Measurements from ENCODE around the gene PDE6A.
"Not testable (repeated sequence)": the region's sequence is repeated elsewhere in the genome, so short reads cannot be mapped to it uniquely, and the experiment has no call there.

PDE6A gene

DNA sequence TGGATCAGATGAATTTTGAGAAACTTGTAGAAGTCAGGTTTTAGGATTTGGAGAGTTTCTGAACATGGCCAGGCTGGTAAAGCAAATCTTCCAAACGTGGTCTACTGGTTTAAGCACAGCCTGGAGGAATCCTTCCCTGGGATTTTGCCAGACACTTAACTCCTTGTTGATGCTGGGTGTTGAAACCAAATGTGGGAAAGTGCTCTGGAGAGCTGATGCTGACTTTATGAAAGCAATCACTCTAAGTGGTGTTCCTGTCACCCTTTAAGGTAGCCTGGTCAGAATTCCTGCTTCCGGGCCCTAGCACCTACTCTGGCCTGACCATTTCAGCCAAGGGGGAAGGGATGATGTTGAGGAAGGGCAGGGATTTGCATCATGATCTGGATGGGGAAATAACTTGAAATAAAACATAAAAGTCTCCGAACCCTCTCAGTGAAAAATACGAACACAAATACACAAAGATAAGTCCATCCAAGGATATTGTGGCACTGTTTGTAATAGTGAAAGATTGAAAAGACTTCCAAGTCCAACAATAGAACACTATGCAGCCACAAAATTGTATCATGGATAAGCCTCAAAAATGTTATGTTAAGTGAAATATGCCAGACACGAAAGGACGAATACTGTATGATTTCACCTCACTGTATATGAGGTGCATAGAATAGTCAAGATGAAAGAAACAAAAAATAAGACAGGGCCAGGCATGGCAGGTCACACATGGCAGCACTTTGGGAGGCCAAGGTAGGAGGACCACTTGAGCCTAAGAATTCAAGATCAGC lies 57.7 kb downstream of the PDE6A start:
- H3K27ac Mint-ChIP-seq: no peak overlapping the region
- no peaks in the 10 kb centered on the region for H3K9me3 Mint-ChIP-seq
- no peaks in the 10 kb centered on the region for H3K36me3 Mint-ChIP-seq (ENCODE audit: low read depth)
- H3K4me1 Mint-ChIP-seq (ENCODE audit: low read depth): no peaks in the 10 kb centered on the region
- H3K27me3 Mint-ChIP-seq: no peaks in the 10 kb centered on the region
- no peak overlapping the region for H3K4me3 Mint-ChIP-seq
- intact Hi-C loops (cut with micrococcal nuclease): no loop called here

DNA sequence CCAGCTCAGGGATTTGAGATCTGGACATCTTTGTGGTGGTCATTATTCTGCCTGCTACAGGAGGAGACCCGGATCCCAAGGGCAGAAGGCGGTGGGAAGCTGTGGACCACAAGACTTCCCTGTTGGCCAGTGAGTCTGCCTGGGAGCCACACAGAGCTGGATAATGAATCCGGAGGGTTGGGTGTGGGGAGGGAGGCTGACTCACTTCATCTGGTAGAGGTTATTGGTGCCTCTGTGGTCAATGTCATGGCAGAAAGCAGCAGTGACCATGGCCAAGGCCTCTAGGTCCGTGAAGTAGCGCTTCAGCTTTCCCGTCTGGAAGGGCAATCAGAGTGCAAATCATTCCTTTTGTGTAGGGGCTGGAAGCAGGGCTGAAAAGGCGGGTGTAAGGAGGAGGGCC lies 58.5 kb downstream of the PDE6A start:
- intact Hi-C loops (cut with micrococcal nuclease): no loop called here
- Mint-ChIP-seq H3K4me1 (ENCODE audit: low read depth) (no peaks in the 10 kb centered on the region), H3K27ac (no peak overlapping the region), H3K4me3 (no peak overlapping the region), H3K27me3 (no peaks in the 10 kb centered on the region), H3K9me3 (no peaks in the 10 kb centered on the region), H3K36me3 (ENCODE audit: low read depth) (no peaks in the 10 kb centered on the region)

DNA sequence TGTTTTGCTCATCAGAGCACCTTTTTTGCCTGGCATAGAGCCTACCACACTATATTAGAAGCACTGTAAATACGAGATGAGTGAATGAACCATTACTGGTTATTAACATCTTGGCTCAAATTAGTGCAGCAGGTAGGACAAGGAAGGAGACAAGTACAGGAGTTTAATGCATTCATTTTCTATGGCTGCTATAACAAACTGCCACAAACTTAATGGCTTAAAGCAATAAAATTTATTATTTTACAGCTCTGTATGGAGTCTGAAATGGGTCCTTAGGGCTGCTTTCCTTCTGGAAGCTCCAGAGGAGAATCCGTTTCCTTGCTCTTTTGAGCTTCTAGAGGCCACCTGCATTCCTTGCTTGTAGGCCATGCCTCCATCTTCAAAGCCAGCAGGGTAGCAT lies 59.1 kb downstream of the PDE6A start:
- no peak overlapping the region for H3K27ac Mint-ChIP-seq
- no peaks in the 10 kb centered on the region for H3K9me3 Mint-ChIP-seq
- H3K36me3 Mint-ChIP-seq (ENCODE audit: low read depth): no peaks in the 10 kb centered on the region
- H3K4me3 Mint-ChIP-seq: no peak overlapping the region
- intact Hi-C loops (cut with micrococcal nuclease): no loop called here
- no peaks in the 10 kb centered on the region for H3K4me1 Mint-ChIP-seq (ENCODE audit: low read depth)
- no peaks in the 10 kb centered on the region for H3K27me3 Mint-ChIP-seq

DNA sequence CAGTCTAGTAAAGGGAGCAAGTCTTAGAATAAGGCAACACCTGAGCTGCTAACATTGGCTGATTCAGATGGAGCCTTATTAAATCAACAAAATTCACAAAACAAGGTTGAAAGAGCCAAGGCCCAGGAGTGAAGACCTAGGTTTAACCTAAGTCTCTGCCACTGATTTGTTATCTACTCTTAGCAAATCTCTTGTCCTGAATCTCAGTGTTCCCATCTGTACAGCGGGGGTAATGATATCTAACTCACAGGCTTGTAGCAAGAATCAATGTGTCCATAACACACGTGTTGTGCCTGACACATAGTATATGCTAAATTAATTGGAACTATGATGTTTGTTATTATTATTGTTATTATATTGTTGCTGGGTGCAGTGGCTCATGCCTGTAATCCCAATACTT lies 61.0 kb downstream of the PDE6A start:
- intact Hi-C loops (cut with micrococcal nuclease): no loop called here
- no peaks in the 10 kb centered on the region for H3K36me3 Mint-ChIP-seq (ENCODE audit: low read depth)
- no peaks in the 10 kb centered on the region for H3K4me1 Mint-ChIP-seq (ENCODE audit: low read depth)
- no peaks in the 10 kb centered on the region for H3K27me3 Mint-ChIP-seq
- no peak overlapping the region for H3K27ac Mint-ChIP-seq
- no peaks in the 10 kb centered on the region for H3K9me3 Mint-ChIP-seq
- H3K4me3 Mint-ChIP-seq: no peak overlapping the region

DNA sequence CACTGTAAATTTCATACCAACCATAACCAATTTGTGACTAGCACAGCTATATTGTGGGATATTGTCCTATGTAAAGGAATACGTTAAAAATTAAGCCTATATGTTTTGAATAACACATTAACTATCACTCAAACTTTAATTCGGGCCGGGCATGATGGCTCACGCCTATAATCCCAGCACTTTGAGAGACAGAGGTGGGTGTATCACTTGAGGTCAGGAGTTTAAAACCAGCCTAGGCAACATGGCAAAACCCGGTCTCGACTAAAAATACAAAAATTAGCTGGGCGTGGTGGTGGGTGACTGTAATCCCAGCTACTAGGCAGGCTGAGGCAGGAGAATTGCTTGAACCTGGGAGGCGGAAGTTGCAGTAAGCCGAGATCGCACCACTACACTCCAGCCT lies 62.0 kb downstream of the PDE6A start:
- H3K27me3 Mint-ChIP-seq; H3K27ac Mint-ChIP-seq; H3K36me3 Mint-ChIP-seq (ENCODE audit: low read depth); intact Hi-C loops (cut with micrococcal nuclease); H3K4me1 Mint-ChIP-seq (ENCODE audit: low read depth); H3K9me3 Mint-ChIP-seq; H3K4me3 Mint-ChIP-seq: not testable (repeated sequence)

DNA sequence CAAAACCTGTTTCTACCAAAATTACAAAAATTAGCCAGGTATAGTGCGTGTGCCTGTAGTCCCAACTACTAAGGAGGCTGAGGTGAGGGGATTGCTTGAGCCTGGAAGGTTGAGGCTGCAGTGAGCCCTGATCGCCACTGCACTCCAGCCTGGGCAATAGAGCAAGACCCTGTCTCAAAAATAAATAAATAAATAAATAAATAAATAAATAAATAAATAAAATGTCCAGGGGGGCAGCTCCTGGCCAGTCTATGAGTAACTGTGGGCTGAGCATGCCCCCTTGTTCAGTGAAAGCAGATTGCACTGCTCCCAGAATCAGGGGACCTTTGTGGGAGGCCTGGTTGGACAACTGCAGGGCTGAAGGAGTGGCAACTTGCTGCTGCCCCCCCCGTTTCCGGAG lies 62.7 kb downstream of the PDE6A start:
- H3K27me3 Mint-ChIP-seq: no peaks in the 10 kb centered on the region
- H3K9me3 Mint-ChIP-seq: no peaks in the 10 kb centered on the region
- no peak overlapping the region for H3K4me3 Mint-ChIP-seq
- no peak overlapping the region for H3K27ac Mint-ChIP-seq
- no peaks in the 10 kb centered on the region for H3K36me3 Mint-ChIP-seq (ENCODE audit: low read depth)
- H3K4me1 Mint-ChIP-seq (ENCODE audit: low read depth): no peaks in the 10 kb centered on the region
- intact Hi-C loops (cut with micrococcal nuclease): no loop called here

DNA sequence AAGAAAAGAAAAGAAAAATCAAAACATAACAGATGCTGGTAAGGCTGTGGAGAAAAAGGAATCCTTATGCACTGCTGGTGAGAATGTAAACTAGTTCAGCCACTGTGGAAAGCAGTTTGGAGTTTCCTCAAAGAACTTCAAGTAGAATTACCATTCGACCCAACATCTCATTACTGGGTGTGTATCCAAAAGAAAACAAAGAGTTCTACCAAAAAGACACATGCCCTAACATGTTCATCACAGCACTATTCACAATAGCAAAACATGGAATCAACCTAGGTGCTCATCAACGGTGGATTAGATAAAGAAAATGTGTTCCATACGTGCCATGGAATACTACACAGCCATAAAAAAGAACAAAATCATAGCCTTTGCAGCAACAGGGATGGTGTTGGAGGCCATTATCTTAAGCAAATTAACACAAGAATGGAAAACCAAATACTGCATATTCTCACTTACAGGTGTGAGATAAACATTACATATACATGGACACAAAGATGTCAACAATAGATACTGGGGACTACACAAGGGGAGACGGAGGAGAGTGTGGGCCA lies 63.4 kb downstream of the PDE6A start:
- no peaks in the 10 kb centered on the region for H3K4me1 Mint-ChIP-seq (ENCODE audit: low read depth)
- intact Hi-C loops (cut with micrococcal nuclease): no loop called here
- no peaks in the 10 kb centered on the region for H3K9me3 Mint-ChIP-seq
- no peaks in the 10 kb centered on the region for H3K27me3 Mint-ChIP-seq
- H3K36me3 Mint-ChIP-seq (ENCODE audit: low read depth): no peaks in the 10 kb centered on the region
- no peak overlapping the region for H3K4me3 Mint-ChIP-seq
- no peak overlapping the region for H3K27ac Mint-ChIP-seq

DNA sequence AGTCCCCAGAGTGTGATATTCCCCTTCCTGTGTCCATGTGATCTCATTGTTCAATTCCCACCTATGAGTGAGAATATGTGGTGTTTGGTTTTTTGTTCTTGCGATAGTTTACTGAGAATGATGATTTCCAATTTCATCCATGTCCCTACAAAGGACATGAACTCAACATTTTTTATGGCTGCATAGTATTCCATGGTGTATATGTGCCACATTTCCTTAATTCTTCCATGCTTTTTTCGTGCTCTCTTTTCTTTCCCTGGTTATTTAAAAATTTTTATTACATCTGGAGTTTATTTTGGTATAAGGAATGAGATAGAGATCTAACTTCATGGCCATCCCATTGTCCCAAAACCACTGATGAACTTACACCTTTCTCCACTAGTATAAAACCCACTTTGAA lies 65.0 kb downstream of the PDE6A start:
- H3K4me1 Mint-ChIP-seq (ENCODE audit: low read depth); H3K27ac Mint-ChIP-seq; H3K27me3 Mint-ChIP-seq; H3K9me3 Mint-ChIP-seq; intact Hi-C loops (cut with micrococcal nuclease); H3K36me3 Mint-ChIP-seq (ENCODE audit: low read depth); H3K4me3 Mint-ChIP-seq: not testable (repeated sequence)

DNA sequence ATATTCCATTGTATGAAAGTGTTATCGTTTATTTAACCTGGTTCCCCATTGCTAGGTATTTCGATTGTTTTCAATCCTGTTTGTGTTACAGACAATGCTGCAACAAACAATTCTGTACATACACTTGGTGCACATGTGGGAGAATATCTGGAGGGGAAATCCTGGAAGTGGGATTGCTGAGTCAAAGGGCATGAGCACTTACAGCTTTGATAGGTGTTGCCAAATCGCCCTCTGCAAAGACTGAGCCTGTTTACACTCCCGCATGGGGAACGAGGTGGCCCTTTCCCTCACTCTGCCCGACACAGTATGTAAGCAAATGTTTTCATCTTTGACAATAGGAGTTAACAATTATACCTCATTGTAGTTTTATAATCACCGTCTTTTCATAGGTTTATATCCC lies 66.2 kb downstream of the PDE6A start:
- no peaks in the 10 kb centered on the region for H3K4me1 Mint-ChIP-seq (ENCODE audit: low read depth)
- H3K27ac Mint-ChIP-seq: no peak overlapping the region
- no peak overlapping the region for H3K4me3 Mint-ChIP-seq
- H3K27me3 Mint-ChIP-seq: no peaks in the 10 kb centered on the region
- no peaks in the 10 kb centered on the region for H3K36me3 Mint-ChIP-seq (ENCODE audit: low read depth)
- intact Hi-C loops (cut with micrococcal nuclease): no loop called here
- no peaks in the 10 kb centered on the region for H3K9me3 Mint-ChIP-seq

DNA sequence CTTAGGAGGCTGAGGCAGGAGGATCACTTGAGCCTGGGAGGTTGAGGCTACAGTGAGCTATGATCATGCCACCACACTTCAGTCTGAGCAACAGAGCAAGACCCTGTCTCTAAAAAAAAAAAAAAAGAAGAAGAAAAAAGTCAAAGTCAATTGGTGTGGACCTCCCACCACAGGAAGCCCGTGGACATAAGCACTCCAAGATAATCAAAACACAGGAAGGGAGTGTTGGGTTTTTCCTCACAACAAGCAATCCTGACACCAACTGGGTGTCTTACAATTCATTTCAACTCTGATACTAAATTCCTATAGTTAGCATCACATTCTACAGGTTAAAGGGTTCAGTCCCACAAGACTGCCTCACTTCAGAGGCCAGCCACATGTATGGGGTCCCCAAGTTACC lies 70.7 kb downstream of the PDE6A start:
- no peak overlapping the region for H3K4me3 Mint-ChIP-seq
- H3K27me3 Mint-ChIP-seq: no peaks in the 10 kb centered on the region
- no peaks in the 10 kb centered on the region for H3K9me3 Mint-ChIP-seq
- intact Hi-C loops (cut with micrococcal nuclease): no loop called here
- H3K4me1 Mint-ChIP-seq (ENCODE audit: low read depth): no peaks in the 10 kb centered on the region
- H3K36me3 Mint-ChIP-seq (ENCODE audit: low read depth): no peaks in the 10 kb centered on the region
- H3K27ac Mint-ChIP-seq: no peak overlapping the region

DNA sequence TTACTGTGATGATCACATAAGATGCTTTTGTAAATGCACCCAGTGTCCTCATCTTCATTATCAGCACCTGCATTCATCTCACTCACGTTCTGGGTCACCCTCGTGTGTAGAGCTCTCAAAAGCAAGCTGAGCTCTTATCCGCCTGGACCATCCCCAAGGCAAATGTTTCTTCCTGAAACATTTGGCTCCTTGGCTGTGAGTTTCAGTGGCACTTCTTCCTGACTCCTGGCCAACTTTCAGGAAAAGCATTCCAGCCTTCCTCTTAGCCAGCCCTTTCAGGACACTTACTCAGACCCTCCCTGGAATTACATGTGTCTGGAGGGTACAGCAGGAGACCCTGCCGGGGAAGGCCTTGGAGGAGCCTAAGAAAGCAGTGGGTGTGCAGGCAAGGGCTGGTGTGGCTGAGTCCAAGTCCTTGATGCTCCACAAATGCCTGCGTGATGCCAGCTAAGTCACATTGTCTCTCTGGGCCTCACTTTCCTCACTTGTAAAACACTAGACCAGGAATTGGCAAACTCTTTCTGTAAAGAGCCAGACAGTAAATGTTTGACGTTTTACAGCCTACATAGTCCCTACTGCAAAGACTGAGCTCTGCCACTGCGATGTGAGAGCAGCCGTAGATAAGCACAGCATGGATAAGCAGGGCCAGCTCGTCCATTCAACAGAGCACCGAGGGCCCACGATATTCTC lies 72.1 kb downstream of the PDE6A start:
- no peak overlapping the region for H3K4me3 Mint-ChIP-seq
- H3K27me3 Mint-ChIP-seq: no peaks in the 10 kb centered on the region
- H3K36me3 Mint-ChIP-seq (ENCODE audit: low read depth): no peaks in the 10 kb centered on the region
- H3K4me1 Mint-ChIP-seq (ENCODE audit: low read depth): no peaks in the 10 kb centered on the region
- no peak overlapping the region for H3K27ac Mint-ChIP-seq
- H3K9me3 Mint-ChIP-seq: no peaks in the 10 kb centered on the region
- intact Hi-C loops (cut with micrococcal nuclease): no loop called here

DNA sequence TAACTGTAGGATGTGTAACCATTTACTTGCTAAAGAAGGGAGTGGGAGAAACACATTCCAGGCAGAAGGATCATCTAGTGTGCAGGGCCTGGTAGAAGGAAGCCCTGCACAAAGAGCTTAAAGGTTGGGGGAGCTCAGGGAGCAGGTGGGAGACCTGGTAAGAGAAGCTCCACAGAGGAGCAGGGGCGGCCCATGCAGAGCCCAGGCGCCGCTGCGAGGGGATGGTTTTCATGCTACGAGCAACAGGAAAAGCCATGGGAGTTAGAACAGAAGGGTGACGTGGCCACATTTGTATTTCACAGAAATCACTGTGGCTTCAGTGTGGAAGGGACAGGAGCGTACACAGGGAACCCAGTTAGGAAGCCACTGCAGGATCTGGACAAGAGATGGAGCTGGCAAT lies 73.1 kb downstream of the PDE6A start:
- Mint-ChIP-seq H3K9me3 (no peaks in the 10 kb centered on the region), H3K27me3 (no peaks in the 10 kb centered on the region), H3K36me3 (ENCODE audit: low read depth) (no peaks in the 10 kb centered on the region), H3K4me1 (ENCODE audit: low read depth) (no peaks in the 10 kb centered on the region), H3K4me3 (no peak overlapping the region), H3K27ac (no peak overlapping the region)
- intact Hi-C loops (cut with micrococcal nuclease): no loop called here

DNA sequence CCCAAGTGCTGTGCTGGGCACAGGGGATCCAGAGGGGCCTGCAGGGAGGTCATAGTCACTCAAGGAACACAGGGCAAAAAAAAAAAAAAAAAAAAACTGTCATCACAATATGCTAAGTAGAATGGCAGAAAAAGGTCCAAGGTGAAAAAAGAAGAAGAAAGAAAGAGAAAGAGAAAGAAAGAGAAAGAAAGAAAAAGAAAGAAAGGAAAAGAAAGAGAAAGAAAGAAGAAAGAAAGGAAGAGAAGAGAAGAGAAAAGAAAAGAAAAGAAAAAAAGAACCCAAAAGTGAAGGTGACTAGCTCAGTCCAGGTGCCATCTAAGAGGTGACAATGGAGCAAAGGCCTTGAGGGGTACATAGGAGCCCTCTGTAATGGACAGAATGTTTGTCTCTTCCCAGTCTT lies 73.9 kb downstream of the PDE6A start:
- Mint-ChIP-seq H3K4me3 (no peak overlapping the region), H3K9me3 (no peaks in the 10 kb centered on the region), H3K4me1 (ENCODE audit: low read depth) (no peaks in the 10 kb centered on the region), H3K36me3 (ENCODE audit: low read depth) (no peaks in the 10 kb centered on the region), H3K27ac (no peak overlapping the region), H3K27me3 (no peaks in the 10 kb centered on the region)
- intact Hi-C loops (cut with micrococcal nuclease): no loop called here

DNA sequence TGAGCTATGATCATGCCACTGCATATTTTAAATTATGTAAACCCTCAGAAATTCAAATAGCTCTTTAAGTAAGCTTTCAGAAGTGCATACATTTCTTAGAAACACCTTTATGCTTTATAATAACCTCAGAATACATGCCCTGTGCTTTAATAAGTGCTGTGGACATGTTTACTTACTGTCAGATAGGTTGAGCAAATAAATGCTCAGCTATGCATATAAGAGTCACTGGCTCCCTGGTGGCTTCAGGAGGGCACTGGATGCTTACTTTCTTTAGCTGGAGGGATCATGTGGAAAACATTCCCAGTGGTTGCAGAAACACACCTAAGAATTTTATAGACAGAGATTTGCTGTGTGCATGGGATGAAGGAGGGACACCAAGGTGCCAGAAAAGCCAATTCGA lies 74.4 kb downstream of the PDE6A start:
- Mint-ChIP-seq H3K27me3 (no peaks in the 10 kb centered on the region), H3K4me1 (ENCODE audit: low read depth) (no peaks in the 10 kb centered on the region), H3K9me3 (no peaks in the 10 kb centered on the region), H3K36me3 (ENCODE audit: low read depth) (no peaks in the 10 kb centered on the region), H3K4me3 (no peak overlapping the region), H3K27ac (no peak overlapping the region)
- intact Hi-C loops (cut with micrococcal nuclease): no loop called here

DNA sequence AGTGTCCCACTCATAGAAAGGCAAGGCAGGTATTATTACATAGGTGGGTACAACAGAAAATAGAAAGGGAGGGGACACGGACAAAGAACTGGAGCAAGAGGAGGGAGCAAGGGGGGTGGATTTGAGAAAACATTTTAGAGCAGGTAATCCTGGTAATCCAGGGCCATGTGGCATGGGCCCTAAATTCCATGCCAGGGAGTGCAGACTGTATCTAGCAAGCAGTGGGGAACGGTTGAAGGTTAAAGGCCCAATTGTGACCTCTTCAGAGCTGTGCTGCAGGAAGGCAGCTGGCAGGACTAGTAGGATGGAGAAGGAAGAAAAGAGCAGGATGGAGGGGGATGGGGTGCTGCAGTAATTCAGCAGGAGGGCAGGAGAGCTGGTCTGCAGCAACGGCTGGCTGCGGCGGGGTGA lies 75.2 kb downstream of the PDE6A start:
- H3K27me3 Mint-ChIP-seq: no peaks in the 10 kb centered on the region
- H3K9me3 Mint-ChIP-seq: no peaks in the 10 kb centered on the region
- H3K4me3 Mint-ChIP-seq: no peak overlapping the region
- intact Hi-C loops (cut with micrococcal nuclease): no loop called here
- H3K36me3 Mint-ChIP-seq (ENCODE audit: low read depth): no peaks in the 10 kb centered on the region
- H3K27ac Mint-ChIP-seq: no peak overlapping the region
- no peaks in the 10 kb centered on the region for H3K4me1 Mint-ChIP-seq (ENCODE audit: low read depth)

Data from dendritic cell treated with granulocyte-macrophage colony-stimulating factor and Interleukin-4, amounts not matched to agents 40 ng/mL and 50 ng/mL, for 4 days (primary cell).